Lung (tissue), 12 donors: ENCODE measurements around the gene PLEKHS1. TPM values are rescaled to one million over a fixed set of nuclear protein-coding genes. Genes with fewer than 3 reads are reported as not detected.

Experiments
- ATAC-seq: fragments of 200-7000 bp; cut with Tn5 transposase; one replicate; pipeline ENCODE4 v1.9.1; 2020; ENCODE audit warnings: moderate number of reproducible peaks; ENCODE audit not compliant: insufficient read depth, low FRiP score
- DNase-seq, 3 donors: peaks; one replicate each; pipeline ENCODE4 v3.0.0-alpha.2; 2013 to 2017
- H3K27ac ChIP-seq, 2 donors: one replicate each; pipeline ENCODE4 v1.5.1; 2013; ENCODE audit warnings: mild to moderate bottlenecking in 2 of 2, moderate library complexity in 2 of 2, control low read depth in 1 of 2, inconsistent platforms in 1 of 2, low read depth in 1 of 2, low read length in 1 of 2
- H3K27me3 ChIP-seq, 3 donors: one replicate each; pipeline ENCODE4 v1.5.1; 2013; ENCODE audit warnings: low read length in 2 of 3; ENCODE audit not compliant: control insufficient read depth in 3 of 3, insufficient read depth in 3 of 3
- H3K36me3 ChIP-seq, 4 donors: one replicate each; pipeline ENCODE4 v1.5.1; 2013; ENCODE audit warnings: low read length in 4 of 4, mild to moderate bottlenecking in 1 of 4, moderate library complexity in 1 of 4; ENCODE audit not compliant: control insufficient read depth in 4 of 4, insufficient read depth in 4 of 4
- H3K4me1 ChIP-seq, 5 donors: one replicate each; pipeline ENCODE4 v1.5.1; 2013; ENCODE audit warnings: low read length in 5 of 5, mild to moderate bottlenecking in 2 of 5, moderate library complexity in 1 of 5; ENCODE audit not compliant: control insufficient read depth in 5 of 5, insufficient read depth in 5 of 5
- H3K4me3 ChIP-seq: one replicate; pipeline ENCODE4 v1.5.1; 2013; ENCODE audit warnings: mild to moderate bottlenecking, control low read depth, moderate library complexity
- H3K9ac ChIP-seq, 2 donors: one replicate each; pipeline ENCODE4 v1.5.1; 2013; ENCODE audit warnings: low read length in 2 of 2, control low read depth in 1 of 2; ENCODE audit not compliant: insufficient read depth in 1 of 2
- H3K9me3 ChIP-seq, 4 donors: one replicate each; pipeline ENCODE4 v1.5.1; 2013; ENCODE audit warnings: low read length in 3 of 4, mild to moderate bottlenecking in 1 of 4, moderate library complexity in 1 of 4; ENCODE audit not compliant: control insufficient read depth in 4 of 4, insufficient read depth in 3 of 4
- WGBS, 2 donors: extraction: QIAGEN DNeasy Blood & Tissue Kit; methylation state at CpG; one replicate each; pipeline ENCODE4 v1.1.7; 2013; 5-methylcytosine and 5-hydroxymethylcytosine counted together
- polyA plus RNA-seq, 2 donors: library from polyadenylated mRNA; stranded (reverse); fragments of 200-250 nt; gene quantifications; one replicate each; pipeline ENCODE4 v1.2.1, GENCODE V29; 2013
- total RNA-seq, 2 donors: library from RNA; depleted of rRNA in 1 of 2; stranded (reverse); fragments of >200 nt in 1 of 2; gene quantifications; one replicate each; pipeline ENCODE4 v1.2.1, GENCODE V29; 2014 to 2021
- TF ChIP-seq, protein P1 (sequence below): IDR thresholded peaks from 2 replicates; pipeline ENCODE4 v1.5.1; 2012; ENCODE audit warnings: mild to moderate bottlenecking; ENCODE audit errors: control extremely low read depth, extremely low read depth
- donor health status: control.
- donor health status: control.
- donor health status: Bipolar disorder and iron deficiency.
- donor health status: healthy.
- donor health status: DM: yes; HTN: yes; CAD: no.

PLEKHS1 gene
- total and polyA plus RNA-seq, 4 donors, result 4.2 to 21.9 (median 10.4) TPM

- TF ChIP-seq, protein P1, sequence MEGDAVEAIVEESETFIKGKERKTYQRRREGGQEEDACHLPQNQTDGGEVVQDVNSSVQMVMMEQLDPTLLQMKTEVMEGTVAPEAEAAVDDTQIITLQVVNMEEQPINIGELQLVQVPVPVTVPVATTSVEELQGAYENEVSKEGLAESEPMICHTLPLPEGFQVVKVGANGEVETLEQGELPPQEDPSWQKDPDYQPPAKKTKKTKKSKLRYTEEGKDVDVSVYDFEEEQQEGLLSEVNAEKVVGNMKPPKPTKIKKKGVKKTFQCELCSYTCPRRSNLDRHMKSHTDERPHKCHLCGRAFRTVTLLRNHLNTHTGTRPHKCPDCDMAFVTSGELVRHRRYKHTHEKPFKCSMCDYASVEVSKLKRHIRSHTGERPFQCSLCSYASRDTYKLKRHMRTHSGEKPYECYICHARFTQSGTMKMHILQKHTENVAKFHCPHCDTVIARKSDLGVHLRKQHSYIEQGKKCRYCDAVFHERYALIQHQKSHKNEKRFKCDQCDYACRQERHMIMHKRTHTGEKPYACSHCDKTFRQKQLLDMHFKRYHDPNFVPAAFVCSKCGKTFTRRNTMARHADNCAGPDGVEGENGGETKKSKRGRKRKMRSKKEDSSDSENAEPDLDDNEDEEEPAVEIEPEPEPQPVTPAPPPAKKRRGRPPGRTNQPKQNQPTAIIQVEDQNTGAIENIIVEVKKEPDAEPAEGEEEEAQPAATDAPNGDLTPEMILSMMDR, result no peak
- 76 to 80% methylated on average over 2 of the region's 2 CpGs for WGBS, 2 donors
- Histone ChIP-seq H3K27ac (no peak overlapping the region), H3K4me1 (peaks cover 0 to 7% (median 0%) of the 10 kb centered on the region in 5 donors), H3K9ac (no peak overlapping the region), H3K4me3 (no peak overlapping the region), H3K27me3 (no peaks in the 10 kb centered on the region), H3K36me3 (peaks cover 0 to 13% (median 4%) of the 10 kb centered on the region in 4 donors), H3K9me3 (no peaks in the 10 kb centered on the region)
- DNase-seq (no peak), ATAC-seq (no peak)
Observed at GRCh38 chr10:113711142-113711541, 40.3 kb upstream of the PLEKHS1 start.

DNA sequence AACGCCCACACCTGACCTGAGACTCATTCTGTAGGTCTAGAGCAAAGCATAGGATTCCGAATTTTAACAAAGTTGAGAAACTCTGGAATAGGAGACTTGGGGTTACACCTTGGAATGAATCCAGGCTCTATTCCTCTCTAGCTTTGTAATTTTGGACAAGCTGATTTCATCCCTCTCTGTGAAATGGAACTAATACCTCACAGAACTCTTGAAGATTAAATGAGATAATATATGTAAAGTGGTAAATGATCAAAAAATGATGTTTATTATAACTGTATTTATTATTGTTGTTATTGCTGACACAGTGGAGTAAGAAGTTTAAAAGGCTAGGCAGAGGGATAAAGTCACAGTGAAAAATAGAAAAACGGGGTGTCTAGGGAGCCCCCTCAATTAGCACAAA is 39.5 kb upstream of the PLEKHS1 start:
- no peak overlapping the region for H3K9ac ChIP-seq
- DNase-seq (no peak), ATAC-seq (no peak)
- H3K9me3 ChIP-seq, result no peaks in the 10 kb centered on the region
- 91 to 98% methylated on average over 3 of the region's 3 CpGs for WGBS, 2 donors
- H3K4me3 ChIP-seq, result no peak overlapping the region
- H3K36me3 ChIP-seq, result peaks cover 0 to 13% (median 4%) of the 10 kb centered on the region in 4 donors
- H3K27ac ChIP-seq, result no peak overlapping the region
- TF ChIP-seq, protein P1, result no peak
- H3K4me1 ChIP-seq, result peaks cover 0 to 6% (median 0%) of the 10 kb centered on the region in 5 donors
- H3K27me3 ChIP-seq, result no peaks in the 10 kb centered on the region

GRCh38 chr10:113712755-113713639 is 38.5 kb upstream of the PLEKHS1 start:
- Histone ChIP-seq H3K4me3 (no peak overlapping the region), H3K4me1 (peaks cover 0 to 3% (median 0%) of the 10 kb centered on the region in 5 donors), H3K36me3 (peaks cover 0 to 13% (median 9%) of the 10 kb centered on the region in 4 donors), H3K27ac (no peak overlapping the region), H3K9me3 (no peaks in the 10 kb centered on the region), H3K27me3 (no peaks in the 10 kb centered on the region), H3K9ac (no peak overlapping the region)
- TF ChIP-seq, protein P1, result no peak
- WGBS, 2 donors, result 80 to 85% methylated on average over 8 of the region's 8 CpGs
- ATAC-seq (no peak), DNase-seq (no peak)
